Measurements from ENCODE around the gene ATG2A.

DNA sequence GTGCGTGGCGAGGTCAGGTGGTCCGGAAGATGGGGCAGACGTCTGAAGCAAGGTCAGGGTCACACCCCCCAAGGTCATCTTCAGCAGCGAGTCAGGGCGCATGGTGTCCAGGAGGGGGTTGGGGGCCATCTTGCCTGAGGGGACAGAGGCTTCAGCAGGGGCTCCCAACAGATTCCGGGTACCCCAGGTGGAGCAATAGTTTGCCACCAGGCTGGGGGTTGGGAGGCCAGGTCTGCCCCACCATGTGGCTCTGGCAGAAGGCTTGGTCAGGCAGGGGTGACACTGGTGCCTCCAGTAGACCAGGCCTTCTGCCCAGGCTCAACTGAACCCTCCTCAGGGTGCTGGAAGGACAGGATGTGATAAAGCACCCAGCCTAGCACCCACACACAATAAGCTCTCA, 5.9 kb downstream of the ATG2A start:
- TF ChIP-seq, protein P1, sequence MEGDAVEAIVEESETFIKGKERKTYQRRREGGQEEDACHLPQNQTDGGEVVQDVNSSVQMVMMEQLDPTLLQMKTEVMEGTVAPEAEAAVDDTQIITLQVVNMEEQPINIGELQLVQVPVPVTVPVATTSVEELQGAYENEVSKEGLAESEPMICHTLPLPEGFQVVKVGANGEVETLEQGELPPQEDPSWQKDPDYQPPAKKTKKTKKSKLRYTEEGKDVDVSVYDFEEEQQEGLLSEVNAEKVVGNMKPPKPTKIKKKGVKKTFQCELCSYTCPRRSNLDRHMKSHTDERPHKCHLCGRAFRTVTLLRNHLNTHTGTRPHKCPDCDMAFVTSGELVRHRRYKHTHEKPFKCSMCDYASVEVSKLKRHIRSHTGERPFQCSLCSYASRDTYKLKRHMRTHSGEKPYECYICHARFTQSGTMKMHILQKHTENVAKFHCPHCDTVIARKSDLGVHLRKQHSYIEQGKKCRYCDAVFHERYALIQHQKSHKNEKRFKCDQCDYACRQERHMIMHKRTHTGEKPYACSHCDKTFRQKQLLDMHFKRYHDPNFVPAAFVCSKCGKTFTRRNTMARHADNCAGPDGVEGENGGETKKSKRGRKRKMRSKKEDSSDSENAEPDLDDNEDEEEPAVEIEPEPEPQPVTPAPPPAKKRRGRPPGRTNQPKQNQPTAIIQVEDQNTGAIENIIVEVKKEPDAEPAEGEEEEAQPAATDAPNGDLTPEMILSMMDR (conservative IDR thresholded peaks at IDR 0.05; ENCODE audit: low read depth, low read length) = no peak
- TF ChIP-seq EZH2 (IDR thresholded peaks at IDR 0.05; ENCODE audit: borderline replicate concordance, low read depth, low read length, poor library complexity, severe bottlenecking) = no peak

Measured in A673 (cell line).